Fibroblast of lung (primary cell): ENCODE results near the gene CAPN2.

ENCODE experiments used
- CTCF ChIP-seq, 2 donors: IDR thresholded peaks in 1 of 2; conservative IDR thresholded peaks in 1 of 2; 1 replicate in 1 of 2; 2 replicates in 1 of 2; pipeline ENCODE4 v1.5.1; 2011 to 2012; ENCODE audit warnings: low read length in 2 of 2, control low read depth in 1 of 2, inconsistent platforms in 1 of 2, low read depth in 1 of 2, mild to moderate bottlenecking in 1 of 2
- EZH2 ChIP-seq: IDR thresholded peaks from 2 replicates; pipeline ENCODE4 v1.5.1; 2012; ENCODE audit warnings: low read length, control low read depth, mild to moderate bottlenecking; ENCODE audit errors: missing control alignments

- TF ChIP-seq CTCF (conservative IDR thresholded peaks at IDR 0.05 in 1 of 2, IDR thresholded peaks at IDR 0.05 in 1 of 2; ENCODE audit: low read depth in 1 of 2, low read length in 2 of 2) (no peak), EZH2 (no peak)
Observed at GRCh38 chr1:223796210-223796609, 83.9 kb downstream of the CAPN2 start.
